Measurements from ENCODE around the gene MZT2B.
A peak's percentile ranks its signal among the peaks of the same experiment; 100 is the strongest.
"Not testable (repeated sequence)": the region's sequence is repeated elsewhere in the genome, so short reads cannot be mapped to it uniquely, and the experiment has no call there.

The MZT2B gene

GRCh38 chr2:130154773-130155765 lies 27.0 kb upstream of the MZT2B start:
- H3K36me3 Mint-ChIP-seq (ENCODE audit: low read depth): peaks cover 4% of the 10 kb centered on the region
- H3K4me1 Mint-ChIP-seq: peaks cover 1% of the 10 kb centered on the region
- no peak overlapping the region for H3K4me3 Mint-ChIP-seq
- TF ChIP-seq CTCF (IDR thresholded peaks at IDR 0.05): no peak
- no peak overlapping the region for H3K27ac Mint-ChIP-seq
- DNase-seq: no peak
- H3K9me3 Mint-ChIP-seq: no peaks in the 10 kb centered on the region
- peaks cover 2% of the 10 kb centered on the region for H3K27me3 Mint-ChIP-seq (ENCODE audit: low read depth, poor library complexity)

- not testable (repeated sequence) for H3K27ac Mint-ChIP-seq; H3K9me3 Mint-ChIP-seq; H3K4me1 Mint-ChIP-seq; H3K36me3 Mint-ChIP-seq (ENCODE audit: low read depth); H3K4me3 Mint-ChIP-seq; H3K27me3 Mint-ChIP-seq (ENCODE audit: low read depth, poor library complexity)
- TF ChIP-seq CTCF (IDR thresholded peaks at IDR 0.05): peak; percentile 47
- peak; percentile 44 for DNase-seq
Measured at GRCh38 chr2:130155956-130156623, 26.0 kb upstream of the MZT2B start.

GRCh38 chr2:130156624-130157004 lies 25.4 kb upstream of the MZT2B start:
- H3K4me3 Mint-ChIP-seq: no peak overlapping the region
- no peaks in the 10 kb centered on the region for H3K27me3 Mint-ChIP-seq (ENCODE audit: low read depth, poor library complexity)
- DNase-seq: no peak
- peaks cover 4% of the 10 kb centered on the region for H3K36me3 Mint-ChIP-seq (ENCODE audit: low read depth)
- no peak for TF ChIP-seq CTCF (IDR thresholded peaks at IDR 0.05)
- H3K27ac Mint-ChIP-seq: no peak overlapping the region
- H3K9me3 Mint-ChIP-seq: no peaks in the 10 kb centered on the region
- H3K4me1 Mint-ChIP-seq: peaks cover 13% of the 10 kb centered on the region

GRCh38 chr2:130157354-130157753 lies 24.7 kb upstream of the MZT2B start:
- H3K36me3 Mint-ChIP-seq (ENCODE audit: low read depth); H3K27ac Mint-ChIP-seq; DNase-seq; H3K27me3 Mint-ChIP-seq (ENCODE audit: low read depth, poor library complexity); H3K9me3 Mint-ChIP-seq; H3K4me3 Mint-ChIP-seq: not testable (repeated sequence)
- peaks cover 13% of the 10 kb centered on the region for H3K4me1 Mint-ChIP-seq

GRCh38 chr2:130157825-130158514 lies 24.1 kb upstream of the MZT2B start:
- not testable (repeated sequence) for H3K27ac Mint-ChIP-seq; H3K4me3 Mint-ChIP-seq; H3K27me3 Mint-ChIP-seq (ENCODE audit: low read depth, poor library complexity); H3K36me3 Mint-ChIP-seq (ENCODE audit: low read depth); DNase-seq; H3K9me3 Mint-ChIP-seq
- peaks cover 13% of the 10 kb centered on the region for H3K4me1 Mint-ChIP-seq

- no peak for TF ChIP-seq CTCF (IDR thresholded peaks at IDR 0.05)
- Mint-ChIP-seq H3K36me3 (ENCODE audit: low read depth) (no peaks in the 10 kb centered on the region), H3K9me3 (no peaks in the 10 kb centered on the region), H3K27me3 (ENCODE audit: low read depth, poor library complexity) (no peaks in the 10 kb centered on the region), H3K4me3 (no peak overlapping the region), H3K4me1 (peaks cover 13% of the 10 kb centered on the region), H3K27ac (no peak overlapping the region)
- no peak for DNase-seq
Measured at GRCh38 chr2:130158631-130159030, 23.4 kb upstream of the MZT2B start.

- not testable (repeated sequence) for H3K27me3 Mint-ChIP-seq (ENCODE audit: low read depth, poor library complexity); H3K27ac Mint-ChIP-seq; H3K36me3 Mint-ChIP-seq (ENCODE audit: low read depth); H3K9me3 Mint-ChIP-seq; H3K4me3 Mint-ChIP-seq; DNase-seq
- peaks cover 13% of the 10 kb centered on the region for H3K4me1 Mint-ChIP-seq
Measured at GRCh38 chr2:130159376-130159775, 22.7 kb upstream of the MZT2B start.
